ENCODE data around the gene MYLK2.

The MYLK2 gene

GRCh38 chr20:31879143-31879987 is 60.2 kb downstream of the MYLK2 start:
- DNase-seq: peak; percentile 99

- no peak for DNase-seq
These were observed 62.8 kb downstream of the MYLK2 start for GRCh38 chr20:31881945-31882344.

- DNase-seq: no peak
These were observed 64.7 kb downstream of the MYLK2 start for GRCh38 chr20:31883829-31884228.
